HG02981 (cell line): Measurements from ENCODE around the gene LILRB5.
"Not testable (repeated sequence)": the region's sequence is repeated elsewhere in the genome, so short reads cannot be mapped to it uniquely, and the experiment has no call there.

Experiments
- ATAC-seq: cut with Tn5 transposase; IDR thresholded peaks from one replicate; pipeline ENCODE4 v1.9.1; 2021; ENCODE audit warnings: mild to moderate bottlenecking, moderate library complexity; ENCODE audit not compliant: unreplicated experiment

LILRB5 gene

DNA sequence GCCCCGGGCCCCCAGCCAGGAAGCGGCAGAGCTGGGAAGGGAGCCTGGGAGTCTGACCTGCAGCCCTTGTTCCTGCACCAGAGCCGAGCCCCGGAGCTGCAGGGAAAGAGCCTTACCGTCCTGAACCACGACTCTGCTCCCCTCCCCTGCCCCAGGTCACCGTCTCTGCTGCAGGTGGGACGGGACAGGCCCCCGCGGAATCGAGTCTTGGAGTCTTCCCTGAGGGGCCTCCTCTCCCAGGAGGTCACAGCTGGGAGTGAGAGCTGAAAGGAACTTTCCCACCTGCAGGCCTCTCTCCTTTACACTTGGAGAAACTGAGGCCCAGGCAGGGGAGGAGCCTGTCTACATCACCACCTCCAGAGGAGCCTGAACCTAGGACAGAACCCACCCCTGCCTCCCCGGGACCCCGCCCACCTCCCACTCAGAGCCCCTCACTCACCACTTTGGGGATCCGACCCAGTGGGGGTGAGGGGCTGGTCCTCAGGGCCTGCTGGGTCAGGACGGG is 20.1 kb upstream of the LILRB5 start:
- ATAC-seq, result not testable (repeated sequence)

DNA sequence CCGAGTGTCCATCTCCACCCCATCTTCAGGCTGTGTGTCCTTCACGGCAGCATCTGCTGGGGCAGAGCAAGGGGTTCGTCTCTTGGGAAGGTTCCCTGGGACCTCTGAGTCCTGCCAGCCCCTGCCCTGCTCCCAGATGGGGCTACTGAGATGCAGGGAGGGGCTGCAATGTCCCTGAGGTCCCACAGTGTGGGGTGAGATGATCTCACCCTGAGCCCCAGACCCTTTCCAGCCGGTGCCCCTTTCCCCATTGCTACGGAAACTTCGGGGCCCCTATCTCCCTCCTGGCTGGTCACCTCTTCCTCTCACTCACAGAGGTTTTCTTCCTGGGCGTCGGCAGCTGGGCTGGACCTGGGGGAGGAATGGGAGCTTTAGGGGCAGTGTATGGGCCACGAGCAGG is 18.9 kb upstream of the LILRB5 start:
- ATAC-seq, result no peak

DNA sequence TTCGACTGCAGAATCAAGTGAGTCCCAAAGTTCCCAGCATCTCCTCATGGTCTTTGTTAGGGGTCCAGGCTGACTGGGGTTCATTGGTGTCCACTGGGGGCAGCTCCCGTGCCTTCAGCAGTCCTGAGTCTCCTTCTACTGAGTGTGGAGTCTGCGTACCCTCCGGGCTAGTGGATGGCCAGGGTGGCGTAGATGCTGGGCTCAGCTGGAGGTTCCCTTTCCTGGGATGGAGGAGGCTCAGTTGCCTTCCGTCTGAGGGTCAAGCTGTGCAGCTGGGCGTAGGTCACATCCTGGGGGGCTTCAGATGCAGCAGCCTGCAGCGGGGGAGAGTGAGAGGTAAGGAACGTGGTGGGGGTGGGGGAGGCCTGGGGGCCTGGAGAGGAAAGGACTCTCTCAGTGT is 17.4 kb upstream of the LILRB5 start:
- ATAC-seq, result not testable (repeated sequence)

DNA sequence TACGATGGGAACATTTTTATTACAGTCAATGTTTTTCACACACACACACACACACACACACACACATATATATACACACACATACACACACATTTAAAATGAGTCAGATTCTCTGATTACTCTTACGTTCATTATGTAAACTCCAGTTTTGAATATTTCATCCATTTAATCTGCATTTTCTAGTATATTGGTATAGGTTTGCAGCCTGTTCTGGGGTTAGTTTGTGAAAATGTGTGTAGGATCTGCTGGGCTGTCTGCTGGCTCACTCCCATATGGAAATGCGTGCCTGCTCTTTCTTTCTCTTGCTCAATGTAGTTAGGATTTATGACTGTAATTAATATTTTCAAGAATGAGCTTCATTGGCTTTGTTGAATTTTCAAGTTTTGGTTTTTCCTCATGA is 16.7 kb upstream of the LILRB5 start:
- no peak for ATAC-seq

DNA sequence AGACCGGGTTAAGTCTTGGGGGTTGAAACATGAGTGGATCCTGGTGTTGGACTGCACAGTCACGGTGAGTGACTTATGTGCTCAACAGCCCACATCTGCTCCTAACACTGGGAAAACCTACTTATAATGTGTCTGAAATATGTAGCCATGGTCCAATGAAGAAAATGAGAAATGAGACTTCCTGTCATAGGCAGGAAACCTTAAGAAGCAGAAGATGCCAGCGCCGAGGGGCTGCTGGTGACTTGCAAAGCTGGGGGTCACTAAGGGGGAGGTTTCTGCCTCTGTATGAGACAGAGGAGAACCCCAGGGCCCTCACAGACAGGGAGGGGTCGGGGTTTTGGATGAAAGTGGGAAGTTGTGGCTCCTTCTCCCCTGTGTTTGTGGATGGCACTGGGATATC is 15.1 kb upstream of the LILRB5 start:
- not testable (repeated sequence) for ATAC-seq

DNA sequence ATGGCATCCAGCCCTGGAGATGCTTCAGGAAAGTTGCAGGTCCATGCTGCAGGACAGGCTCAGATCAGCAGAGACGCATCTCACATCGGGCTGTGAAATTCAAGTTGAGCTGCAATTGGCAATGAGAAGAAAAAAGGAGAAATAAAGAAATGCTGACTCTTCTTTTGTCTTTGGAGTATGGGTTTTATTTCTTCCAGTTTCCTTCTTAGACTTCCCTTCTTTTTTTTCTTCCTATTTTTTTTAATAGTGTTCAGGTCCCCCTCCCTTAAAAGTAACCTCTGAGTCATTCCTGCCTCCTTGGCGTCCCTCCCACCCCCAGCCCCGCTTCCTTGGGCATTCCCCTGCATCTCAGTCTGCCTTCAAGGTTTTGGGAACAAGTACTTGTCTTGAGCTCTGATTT is 14.5 kb upstream of the LILRB5 start:
- ATAC-seq, result not testable (repeated sequence)

DNA sequence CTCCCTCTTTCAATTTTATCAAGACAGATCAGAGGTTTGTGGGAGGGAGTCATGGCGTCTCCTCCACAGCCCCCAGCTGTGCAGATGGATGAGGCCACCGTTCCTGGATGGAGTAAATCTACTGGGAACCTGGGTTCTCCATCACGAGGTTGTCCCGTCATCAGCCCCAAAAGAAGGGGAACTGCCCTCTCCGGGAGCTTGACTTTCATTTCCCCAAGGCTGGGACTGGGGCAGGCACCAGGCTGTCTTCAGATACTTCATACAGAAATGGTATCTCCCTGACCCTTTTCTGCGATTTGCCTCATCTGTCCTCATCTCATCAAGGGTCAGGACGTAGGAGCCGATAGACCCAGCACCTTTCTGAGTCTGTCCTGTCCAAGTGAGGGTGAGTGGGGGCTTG is 14.0 kb upstream of the LILRB5 start:
- no peak for ATAC-seq

DNA sequence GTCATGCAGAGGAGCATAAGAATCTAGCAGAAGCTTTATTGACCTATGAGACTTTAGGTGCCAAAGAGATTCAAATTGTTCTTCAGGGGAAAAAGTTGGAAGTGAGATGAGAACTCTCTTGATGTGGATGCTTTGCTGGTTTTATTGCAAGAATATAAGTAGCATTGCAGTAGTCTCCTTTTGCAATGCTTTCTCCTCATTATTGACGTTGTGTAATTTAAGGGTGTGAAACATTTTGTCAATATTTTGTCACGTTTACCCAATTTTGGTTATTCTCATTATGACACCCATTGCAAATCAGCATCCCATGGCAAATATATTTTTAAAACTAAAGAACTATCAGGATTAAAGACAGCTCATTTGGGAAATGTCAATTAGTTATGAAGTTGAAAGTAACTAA is 11.9 kb upstream of the LILRB5 start:
- ATAC-seq, result no peak

DNA sequence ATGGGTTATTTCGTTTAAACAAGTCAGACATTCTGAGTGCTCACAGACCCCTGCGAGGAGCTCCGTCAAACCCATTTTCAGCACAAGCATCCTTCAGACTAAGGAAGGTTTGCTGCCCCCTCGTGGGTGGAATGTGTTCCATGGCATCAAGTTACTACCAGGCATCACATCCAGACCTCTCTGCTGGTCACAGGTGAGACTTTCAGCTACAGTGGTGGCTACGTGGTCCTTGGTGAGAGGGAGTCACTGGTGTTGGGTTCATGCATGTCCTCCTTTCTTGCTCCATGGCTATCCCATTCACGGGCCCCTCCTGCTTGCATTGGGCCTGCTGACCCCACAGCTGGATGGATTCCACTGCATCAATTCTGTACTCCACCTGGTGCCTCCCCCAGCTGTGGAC is 9.1 kb upstream of the LILRB5 start:
- ATAC-seq, result no peak

DNA sequence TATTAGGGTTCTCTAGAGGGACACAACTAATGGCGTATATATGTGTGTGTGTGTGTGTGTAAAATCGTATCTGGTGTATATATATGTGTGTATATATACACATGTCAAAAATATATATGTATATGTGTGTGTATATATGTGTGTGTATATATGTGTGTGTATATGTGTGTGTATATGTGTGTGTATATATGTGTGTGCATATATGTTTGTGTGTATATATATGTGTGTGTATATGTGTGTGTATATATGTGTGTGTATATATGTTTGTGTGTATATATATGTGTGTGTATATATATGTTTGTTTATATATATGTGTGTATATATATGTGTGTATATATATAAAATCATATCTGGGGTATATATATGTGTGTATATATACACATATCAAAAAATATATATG is 5.4 kb upstream of the LILRB5 start:
- no peak for ATAC-seq

DNA sequence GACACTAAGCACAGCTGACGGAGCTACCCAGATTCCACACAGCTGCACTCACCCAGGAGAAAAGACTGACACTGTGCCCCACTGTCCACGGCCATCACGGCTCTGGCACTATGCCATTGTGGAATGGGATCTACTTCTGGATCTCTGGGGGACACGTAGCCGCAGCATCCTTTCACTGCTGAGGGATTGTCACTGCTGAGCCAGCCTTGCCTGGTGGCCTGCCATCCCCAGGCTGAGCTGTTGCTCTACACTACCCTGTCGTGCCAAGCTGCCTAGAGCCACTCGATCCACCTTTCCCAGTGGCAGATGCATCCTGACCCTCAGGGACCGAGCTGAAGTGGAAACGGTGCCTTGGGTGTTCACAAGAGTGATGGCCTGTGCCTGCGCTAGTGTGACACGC is 5.0 kb upstream of the LILRB5 start:
- ATAC-seq, result no peak

DNA sequence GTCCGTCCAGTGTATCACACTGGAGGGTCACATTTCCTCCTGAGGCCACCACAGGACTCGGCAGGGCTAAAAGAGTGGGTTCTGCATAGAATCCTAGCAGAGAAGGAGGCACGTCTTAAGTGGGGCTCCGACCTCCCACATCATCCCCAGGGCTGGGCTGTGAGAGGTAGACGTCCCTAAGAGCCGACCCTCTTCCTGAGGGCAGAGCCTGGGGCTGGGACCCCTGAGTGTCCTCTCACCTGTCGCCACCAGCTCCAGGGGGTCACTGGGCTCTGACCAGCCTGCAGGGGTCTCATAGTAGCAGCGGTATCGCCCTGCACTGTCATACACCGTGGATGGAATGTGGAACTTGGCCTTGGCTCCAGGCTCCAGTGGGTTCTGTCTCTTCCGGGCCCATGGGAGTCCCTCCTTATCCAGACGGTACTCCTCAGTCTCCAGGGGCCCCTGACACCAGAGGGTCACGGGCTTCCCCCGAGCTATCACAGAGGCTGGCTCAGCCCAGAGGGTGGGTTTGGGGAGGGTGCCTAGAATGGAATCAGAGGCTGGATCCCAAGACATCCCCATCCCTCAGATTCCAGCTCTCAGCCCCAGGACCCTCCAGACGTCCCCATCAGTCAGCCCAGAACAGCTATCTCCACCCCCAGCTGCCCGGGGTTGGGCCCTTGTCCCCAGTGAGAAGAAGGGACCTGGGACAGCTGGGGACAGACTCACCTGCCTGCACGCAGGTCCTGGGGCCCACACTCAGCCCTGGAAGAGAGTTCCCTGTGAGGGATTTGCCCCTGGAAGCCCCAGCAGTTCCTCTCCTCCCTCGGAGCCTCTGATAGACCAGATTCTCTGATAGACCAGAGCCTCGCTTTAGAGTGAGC is 590 bp downstream of the LILRB5 start:
- no peak for ATAC-seq

DNA sequence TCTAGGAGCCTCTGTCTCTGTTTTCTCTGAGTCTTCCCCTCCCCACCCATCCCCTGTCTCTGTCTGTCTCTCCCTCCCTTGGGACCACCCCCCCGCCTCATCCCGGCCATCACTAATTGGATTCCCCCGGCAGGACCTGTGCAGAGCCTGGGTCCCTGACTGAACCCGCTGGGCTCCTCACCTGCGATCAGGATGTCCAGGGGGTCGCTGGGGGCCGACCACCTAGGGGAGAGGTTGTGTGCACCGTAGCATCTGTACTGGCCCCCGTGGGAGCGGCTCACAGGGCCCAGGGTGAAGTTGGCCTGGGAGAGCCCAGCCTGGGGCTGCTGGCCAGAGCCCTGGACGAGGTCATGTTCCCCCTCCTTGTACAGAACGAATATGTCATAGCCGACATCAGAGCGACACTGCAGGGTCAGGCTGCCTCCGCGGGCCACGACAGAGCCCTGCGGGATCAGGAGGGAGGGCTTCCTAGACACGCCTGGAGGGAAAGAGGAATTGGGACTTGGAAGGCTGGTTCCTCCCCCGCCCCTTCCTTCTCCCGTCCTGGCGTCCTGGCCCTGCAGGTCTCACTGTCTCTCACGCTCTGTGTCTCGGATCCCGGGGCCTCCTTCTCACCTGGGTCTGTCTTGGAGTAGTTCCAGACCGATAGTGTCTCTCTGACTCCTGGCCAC is 1.8 kb downstream of the LILRB5 start:
- no peak for ATAC-seq

DNA sequence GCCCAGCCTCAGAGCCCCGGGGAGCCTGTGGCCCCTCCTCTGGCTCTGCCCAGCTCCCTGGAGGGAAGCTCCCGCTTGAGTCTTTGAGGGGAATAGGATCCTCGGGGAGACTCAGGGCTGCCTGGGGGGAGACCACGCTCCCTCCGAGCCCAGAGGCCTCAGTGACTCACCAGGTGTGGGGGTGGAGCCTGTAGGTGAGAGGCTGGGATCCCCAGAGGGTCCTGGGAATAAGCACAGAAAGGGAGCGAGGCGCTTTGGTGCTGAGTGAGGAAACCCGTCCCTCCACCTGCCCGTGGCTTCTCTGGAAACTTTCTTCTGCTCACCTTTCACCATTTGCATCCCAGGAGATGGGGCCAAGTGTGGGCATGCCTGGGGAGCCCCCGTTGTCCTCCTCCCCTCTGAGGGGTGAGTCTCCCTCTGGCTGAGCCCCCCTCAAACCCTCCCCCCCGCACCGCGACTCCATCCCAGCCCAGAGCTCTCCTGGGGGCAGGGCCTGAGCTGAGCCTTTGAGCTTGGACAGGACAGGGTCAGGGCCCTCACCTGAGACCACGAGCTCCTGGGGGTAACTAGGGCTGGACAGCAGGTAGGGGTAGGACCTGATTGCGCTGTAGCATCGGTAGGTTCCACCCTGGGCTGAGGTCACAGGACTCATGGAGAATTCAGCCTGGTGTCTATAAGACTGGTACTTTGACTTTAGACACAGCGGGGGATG is 2.7 kb downstream of the LILRB5 start:
- ATAC-seq, result no peak

DNA sequence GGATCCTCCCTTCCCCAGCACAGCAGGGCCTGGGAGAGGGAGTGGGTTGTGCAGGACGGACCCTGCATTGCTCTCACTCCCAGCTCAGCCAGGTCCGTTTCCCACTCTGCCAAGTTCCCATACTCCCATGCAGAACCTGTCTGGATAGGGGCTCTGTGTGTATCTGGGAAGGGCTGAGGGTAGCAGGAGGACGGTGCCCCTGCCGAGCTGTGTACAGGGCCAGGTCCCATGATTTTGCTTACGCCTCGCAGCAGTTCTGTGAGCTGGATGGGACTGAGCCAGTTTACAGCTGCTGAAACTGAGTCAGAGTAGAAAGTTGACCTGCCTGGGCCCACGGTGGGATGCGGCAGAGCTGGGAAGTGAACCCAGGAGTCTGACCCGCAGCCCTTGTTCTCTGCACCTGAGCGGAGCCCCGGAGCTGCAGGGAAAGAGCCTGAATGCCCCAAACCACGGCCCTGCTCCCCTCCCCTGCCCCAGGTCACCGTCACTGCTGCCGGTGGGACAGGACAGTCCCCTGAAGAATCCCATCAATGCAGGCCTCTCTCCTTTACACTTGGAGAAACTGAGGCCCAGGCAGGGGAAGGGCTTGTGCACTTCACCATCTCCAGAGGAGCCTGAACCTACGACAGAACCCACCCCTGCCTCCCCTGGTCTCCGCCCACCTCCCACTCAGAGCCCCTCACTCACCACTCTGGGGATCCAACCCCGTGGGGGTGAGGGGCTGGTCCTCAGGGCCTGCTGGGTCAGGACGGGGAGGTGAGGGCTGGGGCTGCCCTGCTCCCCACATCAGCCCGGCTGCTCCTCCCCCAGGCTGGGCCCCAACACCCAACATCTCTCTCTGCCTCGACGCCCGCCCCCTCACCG is 3.5 kb downstream of the LILRB5 start:
- ATAC-seq, result no peak

DNA sequence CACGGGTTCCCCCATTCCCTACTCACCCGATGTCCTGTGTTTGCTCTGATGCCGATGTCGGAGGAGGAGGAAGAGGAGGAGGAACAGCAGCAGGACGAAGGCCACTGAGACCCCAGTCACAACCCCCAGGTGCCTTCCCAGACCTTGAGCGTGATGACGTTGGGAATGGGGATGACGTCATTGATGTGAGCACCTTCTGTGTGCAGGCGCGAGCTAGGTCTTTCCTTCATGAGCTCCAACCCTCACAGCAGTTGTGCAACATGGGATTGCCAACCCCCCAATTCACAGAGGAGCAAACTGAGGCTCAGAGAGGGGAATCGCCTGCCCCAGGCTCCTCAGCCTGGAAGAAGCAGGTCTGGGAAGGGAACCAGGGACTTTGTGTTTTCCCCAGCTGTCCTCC is 4.2 kb downstream of the LILRB5 start:
- no peak for ATAC-seq

DNA sequence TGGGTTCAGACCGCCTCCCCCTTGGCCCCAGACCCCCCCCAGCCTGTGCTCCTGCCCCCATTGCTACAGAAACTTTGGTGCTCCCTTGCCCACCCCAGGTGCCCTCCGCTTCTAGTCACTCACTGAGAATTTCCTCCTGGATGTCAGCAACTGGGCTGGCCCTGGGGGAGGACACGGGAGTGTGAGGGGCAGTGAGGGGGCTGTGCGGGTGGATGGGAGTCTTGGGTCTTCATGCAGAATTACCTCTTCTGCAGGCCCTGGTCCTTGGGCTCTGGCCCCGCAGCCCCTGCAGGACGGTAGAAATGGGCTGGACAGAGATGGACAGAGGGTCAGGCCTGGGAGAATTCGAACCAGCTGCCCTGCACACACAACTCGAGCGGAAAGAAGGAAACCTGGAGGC is 4.8 kb downstream of the LILRB5 start:
- ATAC-seq, result no peak

DNA sequence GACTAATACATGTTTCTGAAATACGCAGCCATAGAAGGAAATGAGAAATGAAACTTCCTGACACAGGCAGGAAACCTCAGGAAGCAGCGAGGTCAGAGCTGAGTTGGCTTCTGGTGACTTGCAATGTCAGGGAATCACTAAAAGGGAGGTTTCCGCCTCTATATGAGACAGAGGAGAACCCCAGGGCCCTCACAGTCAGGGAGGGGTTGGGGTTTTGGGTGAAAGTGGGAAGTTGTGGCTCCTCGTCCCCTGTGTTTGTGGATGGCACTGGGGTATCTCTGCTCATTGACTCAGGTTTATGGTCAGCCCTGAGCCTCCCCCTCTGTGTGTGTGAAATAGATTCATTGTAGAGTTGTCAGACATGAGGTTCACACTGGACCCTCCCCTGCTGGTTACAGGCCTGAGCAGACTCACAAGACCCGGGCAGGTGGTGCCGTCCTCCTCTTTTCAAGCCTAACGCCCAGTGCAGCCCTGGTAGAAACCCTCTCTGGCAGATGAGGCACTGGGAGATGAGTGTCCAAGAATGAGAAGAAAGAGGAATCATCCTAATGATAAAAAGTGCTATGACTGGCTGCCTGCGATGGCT is 9.0 kb downstream of the LILRB5 start:
- ATAC-seq, result no peak

DNA sequence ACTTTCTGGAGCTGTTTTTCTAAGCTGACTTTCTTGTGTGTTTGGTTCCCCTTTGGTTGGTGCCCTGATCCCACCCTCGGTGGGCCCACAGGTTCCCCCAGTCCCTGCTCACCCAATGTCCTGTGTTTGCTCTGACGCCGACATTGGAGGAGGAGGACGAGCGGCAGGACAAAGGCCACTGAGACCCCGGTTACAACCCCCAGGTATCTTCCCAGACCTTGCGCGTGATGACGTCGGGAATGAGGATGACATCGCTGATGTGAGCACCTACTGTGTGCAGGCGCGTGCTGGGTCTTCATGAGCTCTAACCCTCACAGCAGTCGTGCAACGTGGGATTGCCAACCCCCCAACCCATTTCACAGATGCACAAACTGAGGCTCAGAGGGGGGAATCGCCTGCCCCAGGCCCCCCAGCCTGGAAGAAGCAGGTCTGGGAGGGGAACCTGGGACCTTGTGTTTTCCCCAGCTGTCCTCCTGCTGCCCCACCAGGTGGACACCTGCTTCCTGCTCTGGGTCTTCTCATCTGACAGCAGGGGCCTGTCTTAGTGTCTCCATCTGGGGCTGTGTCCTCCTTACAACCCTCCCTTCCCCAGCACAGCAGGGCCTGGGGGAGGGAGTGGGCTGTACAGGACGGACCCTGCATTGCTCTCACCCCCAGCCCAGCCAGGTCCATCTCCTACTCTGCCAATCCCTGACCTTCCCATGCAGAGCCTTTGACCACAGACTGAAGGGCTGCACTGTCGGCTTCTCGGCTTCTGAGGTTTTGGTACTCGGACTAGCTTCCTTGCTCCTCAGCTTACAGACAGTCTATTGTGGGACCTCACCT is 9.8 kb downstream of the LILRB5 start:
- no peak for ATAC-seq
